SK-N-SH treated with all-trans-retinoic acid at 6 μM for 48 hours (cell line): Measurements from ENCODE around the gene PRR33.

Source experiments
- ATAC-seq: fragments of 200-7000 bp; cut with Tn5 transposase; 3 replicates; pipeline ENCODE4 v1.9.1; 2020; ENCODE audit warnings: mild to moderate bottlenecking, moderate library complexity
- BACH2 ChIP-seq: fragments of 250-450 bp; sonication (Bioruptor Pico); IDR thresholded peaks from 2 replicates; pipeline ENCODE4 v1.9.0; 2021; ENCODE audit warnings: mild to moderate bottlenecking, borderline replicate concordance
- CSDC2 ChIP-seq: fragments of 250-450 bp; sonication (Bioruptor Pico); IDR thresholded peaks from 2 replicates; pipeline ENCODE4 v1.5.0; 2020; ENCODE audit warnings: mild to moderate bottlenecking, moderate library complexity
- ESRRG ChIP-seq: fragments of 250-450 bp; sonication (Bioruptor Pico); IDR thresholded peaks from 2 replicates; pipeline ENCODE4 v1.6.1; 2021; ENCODE audit warnings: mild to moderate bottlenecking
- GLIS3 ChIP-seq: fragments of 250-450 bp; sonication (Bioruptor Pico); IDR thresholded peaks from 2 replicates; pipeline ENCODE4 v1.5.0; 2020; ENCODE audit warnings: mild to moderate bottlenecking, moderate library complexity
- ISL1 ChIP-seq: fragments of 250-450 bp; sonication (Bioruptor Pico); IDR thresholded peaks from 2 replicates; pipeline ENCODE4 v2.1.2; 2022; ENCODE audit warnings: mild to moderate bottlenecking, moderate library complexity
- OSR1 ChIP-seq: fragments of 250-450 bp; sonication (Bioruptor Pico); IDR thresholded peaks from 2 replicates; pipeline ENCODE4 v1.8.0; 2022; ENCODE audit warnings: moderate library complexity, mild to moderate bottlenecking, inconsistent platforms
- PPARA ChIP-seq: fragments of 250-450 bp; sonication (Bioruptor Pico); IDR thresholded peaks from 2 replicates; pipeline ENCODE4 v1.5.0; 2020; ENCODE audit warnings: mild to moderate bottlenecking, borderline replicate concordance
- RARB ChIP-seq: fragments of 250-450 bp; sonication (Bioruptor Pico); IDR thresholded peaks from 2 replicates; pipeline ENCODE4 v1.8.0; 2021; ENCODE audit warnings: mild to moderate bottlenecking, moderate library complexity
- SNAI2 ChIP-seq: fragments of 250-450 bp; sonication (Bioruptor Pico); IDR thresholded peaks from 2 replicates; pipeline ENCODE4 v1.5.0; 2020; ENCODE audit warnings: mild to moderate bottlenecking, moderate library complexity
- TCF4 ChIP-seq: fragments of 250-450 bp; sonication (Bioruptor Pico); IDR thresholded peaks from 2 replicates; pipeline ENCODE4 v1.8.0; 2021; ENCODE audit warnings: mild to moderate bottlenecking, moderate library complexity, borderline replicate concordance
- TOX ChIP-seq: fragments of 250-450 bp; sonication (Bioruptor Pico); IDR thresholded peaks from 2 replicates; pipeline ENCODE4 v1.8.0; 2021; ENCODE audit warnings: mild to moderate bottlenecking, moderate library complexity, borderline replicate concordance
- ZC3H10 ChIP-seq: fragments of 250-450 bp; sonication (Bioruptor Pico); IDR thresholded peaks from 2 replicates; pipeline ENCODE4 v1.5.1; 2021; ENCODE audit warnings: mild to moderate bottlenecking, moderate library complexity
- ZFP3 ChIP-seq: fragments of 250-450 bp; sonication (Bioruptor Pico); IDR thresholded peaks from 2 replicates; pipeline ENCODE4 v1.5.0; 2020; ENCODE audit warnings: mild to moderate bottlenecking, moderate library complexity
- ZFP30 ChIP-seq: fragments of 450-650 bp; formaldehyde crosslinking; IDR thresholded peaks from 2 replicates; pipeline ENCODE4 v1.5.0; 2022; ENCODE audit warnings: mild to moderate bottlenecking, moderate library complexity
- ZNF565 ChIP-seq: fragments of 450-650 bp; formaldehyde crosslinking; conservative IDR thresholded peaks from 2 replicates; pipeline ENCODE4 v1.5.0; 2020; ENCODE audit warnings: low read depth, mild to moderate bottlenecking, moderate library complexity
- ZNF70 ChIP-seq: fragments of 450-650 bp; formaldehyde crosslinking; IDR thresholded peaks from 2 replicates; pipeline ENCODE4 v1.5.0; 2020; ENCODE audit warnings: mild to moderate bottlenecking, moderate library complexity
- ZNF8 ChIP-seq: fragments of 450-650 bp; formaldehyde crosslinking; IDR thresholded peaks from 2 replicates; pipeline ENCODE4 v1.5.0; 2020; ENCODE audit warnings: mild to moderate bottlenecking, moderate library complexity
- TF ChIP-seq, protein P1 (sequence below): fragments of 250-450 bp; sonication (Bioruptor Pico); IDR thresholded peaks from 2 replicates; pipeline ENCODE4 v1.5.0; 2020; ENCODE audit warnings: mild to moderate bottlenecking, moderate library complexity
- TF ChIP-seq, protein P2 (sequence below): fragments of 250-450 bp; sonication (Bioruptor Pico); IDR thresholded peaks from 2 replicates; pipeline ENCODE4 v1.5.1; 2021; ENCODE audit warnings: mild to moderate bottlenecking, moderate library complexity
- TF ChIP-seq, protein P3 (sequence below): fragments of 250-450 bp; sonication (Bioruptor Pico); IDR thresholded peaks from 2 replicates; pipeline ENCODE4 v1.8.0; 2021; ENCODE audit warnings: low read depth, mild to moderate bottlenecking, moderate library complexity, borderline replicate concordance
- TF ChIP-seq, protein P4 (sequence below): fragments of 250-450 bp; sonication (Bioruptor Pico); IDR thresholded peaks from 2 replicates; pipeline ENCODE4 v1.5.1; 2020; ENCODE audit warnings: low read depth, mild to moderate bottlenecking, moderate library complexity

Gene PRR33

DNA sequence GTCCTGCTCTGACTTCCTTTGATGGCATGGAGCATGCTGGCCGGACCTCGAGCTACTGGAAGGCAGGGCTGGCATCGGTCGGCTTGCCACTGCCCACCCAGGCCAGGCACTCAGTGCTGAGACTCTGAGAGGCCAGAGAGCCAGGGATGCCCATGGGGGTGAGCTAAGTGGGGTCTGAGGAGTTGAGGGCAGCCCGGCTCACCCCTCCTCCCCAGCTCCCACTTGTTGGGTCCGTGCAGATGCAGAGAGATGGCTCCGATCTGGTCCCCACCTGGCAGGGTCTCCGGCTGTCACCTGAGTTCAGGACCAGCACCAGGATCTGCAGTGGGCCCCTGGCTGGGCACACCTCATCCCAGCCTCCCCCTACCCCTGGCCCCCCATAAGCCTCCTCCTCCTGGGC is 25.5 kb downstream of the PRR33 start:
- TF ChIP-seq ZNF565 (CRISPR knock-in tag): no peak
- no peak for TF ChIP-seq TCF4 (CRISPR knock-in tag)
- TF ChIP-seq, protein P1, sequence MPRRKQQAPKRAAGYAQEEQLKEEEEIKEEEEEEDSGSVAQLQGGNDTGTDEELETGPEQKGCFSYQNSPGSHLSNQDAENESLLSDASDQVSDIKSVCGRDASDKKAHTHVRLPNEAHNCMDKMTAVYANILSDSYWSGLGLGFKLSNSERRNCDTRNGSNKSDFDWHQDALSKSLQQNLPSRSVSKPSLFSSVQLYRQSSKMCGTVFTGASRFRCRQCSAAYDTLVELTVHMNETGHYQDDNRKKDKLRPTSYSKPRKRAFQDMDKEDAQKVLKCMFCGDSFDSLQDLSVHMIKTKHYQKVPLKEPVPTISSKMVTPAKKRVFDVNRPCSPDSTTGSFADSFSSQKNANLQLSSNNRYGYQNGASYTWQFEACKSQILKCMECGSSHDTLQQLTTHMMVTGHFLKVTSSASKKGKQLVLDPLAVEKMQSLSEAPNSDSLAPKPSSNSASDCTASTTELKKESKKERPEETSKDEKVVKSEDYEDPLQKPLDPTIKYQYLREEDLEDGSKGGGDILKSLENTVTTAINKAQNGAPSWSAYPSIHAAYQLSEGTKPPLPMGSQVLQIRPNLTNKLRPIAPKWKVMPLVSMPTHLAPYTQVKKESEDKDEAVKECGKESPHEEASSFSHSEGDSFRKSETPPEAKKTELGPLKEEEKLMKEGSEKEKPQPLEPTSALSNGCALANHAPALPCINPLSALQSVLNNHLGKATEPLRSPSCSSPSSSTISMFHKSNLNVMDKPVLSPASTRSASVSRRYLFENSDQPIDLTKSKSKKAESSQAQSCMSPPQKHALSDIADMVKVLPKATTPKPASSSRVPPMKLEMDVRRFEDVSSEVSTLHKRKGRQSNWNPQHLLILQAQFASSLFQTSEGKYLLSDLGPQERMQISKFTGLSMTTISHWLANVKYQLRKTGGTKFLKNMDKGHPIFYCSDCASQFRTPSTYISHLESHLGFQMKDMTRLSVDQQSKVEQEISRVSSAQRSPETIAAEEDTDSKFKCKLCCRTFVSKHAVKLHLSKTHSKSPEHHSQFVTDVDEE: no peak
- TF ChIP-seq ZFP30: no peak
- TF ChIP-seq, protein P2, sequence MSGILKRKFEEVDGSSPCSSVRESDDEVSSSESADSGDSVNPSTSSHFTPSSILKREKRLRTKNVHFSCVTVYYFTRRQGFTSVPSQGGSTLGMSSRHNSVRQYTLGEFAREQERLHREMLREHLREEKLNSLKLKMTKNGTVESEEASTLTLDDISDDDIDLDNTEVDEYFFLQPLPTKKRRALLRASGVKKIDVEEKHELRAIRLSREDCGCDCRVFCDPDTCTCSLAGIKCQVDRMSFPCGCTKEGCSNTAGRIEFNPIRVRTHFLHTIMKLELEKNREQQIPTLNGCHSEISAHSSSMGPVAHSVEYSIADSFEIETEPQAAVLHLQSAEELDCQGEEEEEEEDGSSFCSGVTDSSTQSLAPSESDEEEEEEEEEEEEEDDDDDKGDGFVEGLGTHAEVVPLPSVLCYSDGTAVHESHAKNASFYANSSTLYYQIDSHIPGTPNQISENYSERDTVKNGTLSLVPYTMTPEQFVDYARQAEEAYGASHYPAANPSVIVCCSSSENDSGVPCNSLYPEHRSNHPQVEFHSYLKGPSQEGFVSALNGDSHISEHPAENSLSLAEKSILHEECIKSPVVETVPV (CRISPR knock-in tag): no peak
- TF ChIP-seq CSDC2 (CRISPR knock-in tag): no peak
- TF ChIP-seq ZC3H10: no peak
- no peak for TF ChIP-seq OSR1 (CRISPR knock-in tag)
- TF ChIP-seq, protein P3, sequence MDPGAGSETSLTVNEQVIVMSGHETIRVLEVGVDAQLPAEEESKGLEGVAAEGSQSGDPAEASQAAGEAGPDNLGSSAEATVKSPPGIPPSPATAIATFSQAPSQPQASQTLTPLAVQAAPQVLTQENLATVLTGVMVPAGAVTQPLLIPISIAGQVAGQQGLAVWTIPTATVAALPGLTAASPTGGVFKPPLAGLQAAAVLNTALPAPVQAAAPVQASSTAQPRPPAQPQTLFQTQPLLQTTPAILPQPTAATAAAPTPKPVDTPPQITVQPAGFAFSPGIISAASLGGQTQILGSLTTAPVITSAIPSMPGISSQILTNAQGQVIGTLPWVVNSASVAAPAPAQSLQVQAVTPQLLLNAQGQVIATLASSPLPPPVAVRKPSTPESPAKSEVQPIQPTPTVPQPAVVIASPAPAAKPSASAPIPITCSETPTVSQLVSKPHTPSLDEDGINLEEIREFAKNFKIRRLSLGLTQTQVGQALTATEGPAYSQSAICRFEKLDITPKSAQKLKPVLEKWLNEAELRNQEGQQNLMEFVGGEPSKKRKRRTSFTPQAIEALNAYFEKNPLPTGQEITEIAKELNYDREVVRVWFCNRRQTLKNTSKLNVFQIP (CRISPR knock-in tag): no peak
- no peak for TF ChIP-seq BACH2 (CRISPR knock-in tag)
- TF ChIP-seq, protein P4, sequence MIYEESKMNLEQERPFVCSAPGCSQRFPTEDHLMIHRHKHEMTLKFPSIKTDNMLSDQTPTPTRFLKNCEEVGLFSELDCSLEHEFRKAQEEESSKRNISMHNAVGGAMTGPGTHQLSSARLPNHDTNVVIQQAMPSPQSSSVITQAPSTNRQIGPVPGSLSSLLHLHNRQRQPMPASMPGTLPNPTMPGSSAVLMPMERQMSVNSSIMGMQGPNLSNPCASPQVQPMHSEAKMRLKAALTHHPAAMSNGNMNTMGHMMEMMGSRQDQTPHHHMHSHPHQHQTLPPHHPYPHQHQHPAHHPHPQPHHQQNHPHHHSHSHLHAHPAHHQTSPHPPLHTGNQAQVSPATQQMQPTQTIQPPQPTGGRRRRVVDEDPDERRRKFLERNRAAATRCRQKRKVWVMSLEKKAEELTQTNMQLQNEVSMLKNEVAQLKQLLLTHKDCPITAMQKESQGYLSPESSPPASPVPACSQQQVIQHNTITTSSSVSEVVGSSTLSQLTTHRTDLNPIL: no peak
- no peak for TF ChIP-seq ESRRG (CRISPR knock-in tag)
- TF ChIP-seq ZFP3 (CRISPR knock-in tag): no peak
- TF ChIP-seq SNAI2: no peak
- no peak for TF ChIP-seq PPARA (CRISPR knock-in tag)
- TF ChIP-seq ZNF70: no peak
- no peak for TF ChIP-seq ISL1 (CRISPR knock-in tag)
- no peak for ATAC-seq

DNA sequence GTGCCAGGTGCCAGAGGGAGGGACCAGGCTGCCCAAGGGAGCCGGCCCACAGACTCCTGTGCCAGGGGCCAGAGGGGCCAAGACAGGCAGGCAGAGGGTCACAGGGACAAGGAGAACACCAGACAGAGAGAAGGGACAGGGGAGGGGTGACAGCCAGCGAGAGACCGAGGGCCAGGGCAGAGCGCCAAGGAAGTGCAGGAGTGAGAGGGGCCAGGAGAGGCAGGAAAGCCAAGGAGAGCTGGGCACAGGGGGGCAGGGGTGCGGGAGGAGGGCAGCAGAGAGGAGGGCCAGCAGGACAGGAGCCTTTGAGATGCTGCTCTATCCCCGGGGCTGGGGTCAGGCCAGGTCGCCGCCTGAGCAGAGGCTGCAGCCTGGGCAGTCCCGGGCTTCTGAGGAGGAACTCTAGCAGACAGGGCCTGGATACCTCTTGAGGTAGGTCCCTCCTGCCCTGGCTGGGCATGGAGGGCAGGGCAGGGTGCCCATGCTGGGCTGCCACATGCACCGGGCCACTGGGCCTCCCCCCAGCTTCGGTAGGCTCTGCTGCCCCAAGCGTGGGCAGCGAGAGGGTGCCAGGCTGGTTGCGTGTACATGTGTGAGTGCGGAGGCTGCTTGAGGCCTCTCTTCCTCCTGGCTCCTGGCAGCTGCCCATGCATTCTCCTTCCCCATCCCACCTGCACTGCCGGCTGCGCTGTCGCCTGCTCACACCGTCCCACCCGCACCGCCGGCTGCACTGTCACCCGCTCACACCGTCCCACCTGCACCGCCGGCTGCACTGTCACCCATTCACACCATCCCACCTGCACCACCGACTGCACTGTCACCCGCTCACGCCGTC is 26.6 kb downstream of the PRR33 start:
- TF ChIP-seq ZFP3 (CRISPR knock-in tag) (no peak), ZFP30 (no peak), ZNF565 (CRISPR knock-in tag) (no peak), RARB (CRISPR knock-in tag) (no peak), CSDC2 (CRISPR knock-in tag) (no peak), TCF4 (CRISPR knock-in tag) (no peak), BACH2 (CRISPR knock-in tag) (no peak), ZNF8 (CRISPR knock-in tag) (no peak), ISL1 (CRISPR knock-in tag) (no peak), TOX (CRISPR knock-in tag) (no peak), ESRRG (CRISPR knock-in tag) (no peak), GLIS3 (CRISPR knock-in tag) (no peak), ZNF70 (no peak), PPARA (CRISPR knock-in tag) (no peak), OSR1 (CRISPR knock-in tag) (no peak), SNAI2 (no peak)
- TF ChIP-seq, protein P3 (CRISPR knock-in tag): no peak
- TF ChIP-seq, protein P4: no peak
- TF ChIP-seq, protein P1: no peak
- TF ChIP-seq, protein P2 (CRISPR knock-in tag): no peak
- peak; percentile 23 for ATAC-seq
